Neural cell (in vitro differentiated cells): ENCODE data around the gene RUSF1. TPM values are rescaled to one million over a fixed set of nuclear protein-coding genes. Genes with fewer than 3 reads are reported as not detected.

Source experiments
- H2AFZ ChIP-seq: fragments of 200-600, 300-800 bp; sonication (generic), shearing (Covaris generic); 2 replicates; pipeline ENCODE4 v1.6.0; 2014; ENCODE audit warnings: low read depth, mild to moderate bottlenecking, antibody characterized with exemption, low read length, moderate library complexity
- H3F3A ChIP-seq: fragments of 200-600 bp; shearing (Covaris generic); 2 replicates; pipeline ENCODE4 v1.6.1; 2016; ENCODE audit warnings: mild to moderate bottlenecking, moderate library complexity, mixed read lengths, antibody characterized with exemption, low read length; ENCODE audit not compliant: insufficient read depth, poor library complexity, severe bottlenecking
- H3K27ac ChIP-seq: fragments of 200-600, 300-800 bp; sonication (generic), shearing (Covaris generic); 2 replicates; pipeline ENCODE4 v1.5.1; 2014; ENCODE audit warnings: mild to moderate bottlenecking, low read length, moderate library complexity
- H3K27me3 ChIP-seq: fragments of 300-800, 200-600 bp; sonication (generic), shearing (Covaris generic); 2 replicates; pipeline ENCODE4 v1.6.0; 2014; ENCODE audit warnings: mild to moderate bottlenecking, low read depth, low read length, moderate library complexity; ENCODE audit not compliant: insufficient read depth
- H3K36me3 ChIP-seq: fragments of 300-800, 200-600 bp; sonication (generic), shearing (Covaris generic); 2 replicates; pipeline ENCODE4 v1.5.1; 2014; ENCODE audit warnings: mild to moderate bottlenecking, antibody characterized with exemption, low read length, moderate library complexity; ENCODE audit not compliant: insufficient read depth
- H3K4me2 ChIP-seq: fragments of 300-800, 200-600 bp; sonication (generic), shearing (Covaris generic); 2 replicates; pipeline ENCODE4 v1.6.0; 2014; ENCODE audit warnings: mild to moderate bottlenecking, low read length
- H3K4me3 ChIP-seq: fragments of 300-800, 200-600 bp; sonication (generic), shearing (Covaris generic); 2 replicates; pipeline ENCODE4 v1.5.1; 2014; ENCODE audit warnings: mild to moderate bottlenecking, low read length, moderate library complexity
- H3K79me2 ChIP-seq: fragments of 200-600 bp; shearing (Covaris generic); replicated peaks from 2 replicates; pipeline ENCODE4 v1.6.0; 2014; ENCODE audit warnings: mild to moderate bottlenecking, low read length, moderate library complexity; ENCODE audit not compliant: insufficient read depth
- H3K9ac ChIP-seq: fragments of 300-800, 200-600 bp; sonication (generic), shearing (Covaris generic); 2 replicates; pipeline ENCODE4 v1.6.1; 2016; ENCODE audit warnings: mild to moderate bottlenecking, low read length, mixed read lengths
- H3K9me2 ChIP-seq: fragments of 200-600 bp; shearing (Covaris generic); 2 replicates; pipeline ENCODE4 v1.6.1; 2016; ENCODE audit warnings: mild to moderate bottlenecking, low read length, mixed read lengths; ENCODE audit not compliant: insufficient read depth
- H3K9me3 ChIP-seq: fragments of 200-600, 300-800 bp; sonication (generic), shearing (Covaris generic); 2 replicates; pipeline ENCODE4 v1.6.1; 2016; ENCODE audit warnings: mild to moderate bottlenecking, mixed run types, low read length, moderate library complexity, mixed read lengths
- H4K20me1 ChIP-seq: fragments of 200-600 bp; shearing (Covaris generic); 2 replicates; pipeline ENCODE4 v1.6.1; 2016; ENCODE audit warnings: mild to moderate bottlenecking, mixed run types; ENCODE audit not compliant: insufficient read depth
- EP300 ChIP-seq: fragments of 450-650 bp; conservative IDR thresholded peaks from 2 replicates; pipeline ENCODE4 v1.6.1; 2014; ENCODE audit warnings: antibody characterized with exemption, mild to moderate bottlenecking, moderate library complexity; ENCODE audit not compliant: poor library complexity, severe bottlenecking
- EZH2 ChIP-seq: fragments of 200-600, 300-800 bp; shearing (Covaris generic), sonication (generic); IDR thresholded peaks from 2 replicates; pipeline ENCODE4 v1.6.1; 2014; ENCODE audit warnings: antibody characterized with exemption, low read length, borderline replicate concordance, mild to moderate bottlenecking; ENCODE audit not compliant: insufficient read depth, poor library complexity, severe bottlenecking
- MXI1 ChIP-seq: fragments of 450-650 bp; conservative IDR thresholded peaks from 2 replicates; pipeline ENCODE4 v1.6.1; 2014; ENCODE audit warnings: antibody characterized with exemption, mild to moderate bottlenecking; ENCODE audit not compliant: poor library complexity, severe bottlenecking
- POLR2AphosphoS5 ChIP-seq: IDR thresholded peaks from 2 replicates; pipeline ENCODE4 v1.6.1; 2012
- RAD21 ChIP-seq: fragments of 450-650 bp; conservative IDR thresholded peaks from 2 replicates; pipeline ENCODE4 v1.6.1; 2014; ENCODE audit warnings: antibody characterized with exemption, mild to moderate bottlenecking, moderate library complexity
- SMC3 ChIP-seq: fragments of 450-650 bp; conservative IDR thresholded peaks from 2 replicates; pipeline ENCODE4 v1.6.1; 2014; ENCODE audit warnings: antibody characterized with exemption, mild to moderate bottlenecking, moderate library complexity; ENCODE audit not compliant: poor library complexity
- TAF1 ChIP-seq: IDR thresholded peaks from 2 replicates; pipeline ENCODE4 v1.6.1; 2012; ENCODE audit warnings: low read depth
- polyA plus RNA-seq: library from polyadenylated mRNA; depleted of rRNA; stranded (reverse); fragments of >200 nt; gene quantifications from 2 replicates; pipeline ENCODE4 v1.2.3, GENCODE V29; 2014
- TF ChIP-seq, protein P1 (sequence below): IDR thresholded peaks from 2 replicates; pipeline ENCODE4 v1.6.1; 2012; ENCODE audit warnings: borderline replicate concordance
- TF ChIP-seq, protein P2 (sequence below): fragments of 450-650 bp; IDR thresholded peaks from 2 replicates; pipeline ENCODE4 v1.5.1; 2014; ENCODE audit warnings: antibody characterized with exemption, mild to moderate bottlenecking, moderate library complexity; ENCODE audit not compliant: poor library complexity, severe bottlenecking

RUSF1 gene
- polyA plus RNA-seq, 1 donor from 2014 or later = 108 TPM

DNA sequence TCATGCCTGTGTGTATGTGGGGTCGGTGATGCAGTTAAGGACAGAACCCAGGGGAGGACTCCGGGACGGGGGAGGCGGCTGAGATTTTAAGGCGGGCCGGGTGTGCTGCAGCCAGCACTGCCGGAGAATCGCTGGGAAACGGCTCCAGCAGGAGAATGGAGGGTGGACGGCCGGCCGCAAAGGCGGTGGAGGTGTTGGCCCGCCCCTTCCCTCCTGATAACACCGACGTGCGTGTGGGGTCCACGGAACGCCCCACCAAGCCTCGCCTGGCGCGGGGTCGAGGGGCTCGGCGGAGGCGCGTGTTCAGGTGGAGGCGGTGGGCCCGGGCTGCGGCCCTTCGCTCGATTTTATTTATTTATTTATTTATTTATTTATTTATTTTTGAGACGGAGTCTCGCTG lies 66.2 kb downstream of the RUSF1 start:
- no peak overlapping the region for H2AFZ ChIP-seq
- H3K4me2 ChIP-seq = no peak overlapping the region

DNA sequence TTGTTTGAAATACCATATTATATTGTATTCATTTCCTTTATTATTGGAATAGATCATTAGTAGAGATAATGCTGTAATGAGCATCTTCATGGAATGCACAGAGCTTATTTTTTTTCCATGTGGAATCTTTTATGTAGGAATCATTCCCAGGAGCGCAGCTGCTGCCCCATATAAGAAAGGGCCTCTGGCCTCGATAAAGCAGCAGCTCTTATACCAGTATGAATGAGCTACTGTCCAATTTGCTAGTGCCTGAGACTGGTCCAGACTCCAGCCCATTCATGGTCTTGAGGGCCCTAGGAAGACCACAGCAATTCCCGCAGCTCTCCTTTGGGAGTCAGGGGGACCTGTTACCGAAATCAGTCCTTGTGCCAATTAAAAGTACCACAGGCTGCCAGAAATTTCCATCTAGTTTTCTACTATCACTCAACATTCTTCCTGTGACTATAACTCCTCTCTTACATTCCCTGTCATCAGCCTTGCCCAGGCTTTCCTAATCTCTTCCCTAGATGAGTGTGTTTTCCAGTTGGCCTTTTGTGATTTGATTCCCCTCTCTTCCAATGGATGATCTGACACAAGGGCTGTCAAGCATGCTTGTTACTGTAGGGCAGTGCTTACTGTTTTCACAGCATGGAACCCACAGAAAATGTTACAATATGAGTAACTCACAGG lies 67.5 kb downstream of the RUSF1 start:
- H3K27me3 ChIP-seq = no peaks in the 10 kb centered on the region
- H3K27ac ChIP-seq = no peak overlapping the region
- H3F3A ChIP-seq = no peaks in the 10 kb centered on the region
- TF ChIP-seq RAD21 (no peak), POLR2AphosphoS5 (no peak), TAF1 (no peak), SMC3 (no peak), EP300 (no peak)
- TF ChIP-seq, protein P1, sequence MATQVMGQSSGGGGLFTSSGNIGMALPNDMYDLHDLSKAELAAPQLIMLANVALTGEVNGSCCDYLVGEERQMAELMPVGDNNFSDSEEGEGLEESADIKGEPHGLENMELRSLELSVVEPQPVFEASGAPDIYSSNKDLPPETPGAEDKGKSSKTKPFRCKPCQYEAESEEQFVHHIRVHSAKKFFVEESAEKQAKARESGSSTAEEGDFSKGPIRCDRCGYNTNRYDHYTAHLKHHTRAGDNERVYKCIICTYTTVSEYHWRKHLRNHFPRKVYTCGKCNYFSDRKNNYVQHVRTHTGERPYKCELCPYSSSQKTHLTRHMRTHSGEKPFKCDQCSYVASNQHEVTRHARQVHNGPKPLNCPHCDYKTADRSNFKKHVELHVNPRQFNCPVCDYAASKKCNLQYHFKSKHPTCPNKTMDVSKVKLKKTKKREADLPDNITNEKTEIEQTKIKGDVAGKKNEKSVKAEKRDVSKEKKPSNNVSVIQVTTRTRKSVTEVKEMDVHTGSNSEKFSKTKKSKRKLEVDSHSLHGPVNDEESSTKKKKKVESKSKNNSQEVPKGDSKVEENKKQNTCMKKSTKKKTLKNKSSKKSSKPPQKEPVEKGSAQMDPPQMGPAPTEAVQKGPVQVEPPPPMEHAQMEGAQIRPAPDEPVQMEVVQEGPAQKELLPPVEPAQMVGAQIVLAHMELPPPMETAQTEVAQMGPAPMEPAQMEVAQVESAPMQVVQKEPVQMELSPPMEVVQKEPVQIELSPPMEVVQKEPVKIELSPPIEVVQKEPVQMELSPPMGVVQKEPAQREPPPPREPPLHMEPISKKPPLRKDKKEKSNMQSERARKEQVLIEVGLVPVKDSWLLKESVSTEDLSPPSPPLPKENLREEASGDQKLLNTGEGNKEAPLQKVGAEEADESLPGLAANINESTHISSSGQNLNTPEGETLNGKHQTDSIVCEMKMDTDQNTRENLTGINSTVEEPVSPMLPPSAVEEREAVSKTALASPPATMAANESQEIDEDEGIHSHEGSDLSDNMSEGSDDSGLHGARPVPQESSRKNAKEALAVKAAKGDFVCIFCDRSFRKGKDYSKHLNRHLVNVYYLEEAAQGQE = no peak
- no peaks in the 10 kb centered on the region for H3K36me3 ChIP-seq
- no peaks in the 10 kb centered on the region for H3K9me2 ChIP-seq
- no peaks in the 10 kb centered on the region for H3K79me2 ChIP-seq
- no peak overlapping the region for H3K4me3 ChIP-seq
- H3K9ac ChIP-seq = no peak overlapping the region
- no peaks in the 10 kb centered on the region for H4K20me1 ChIP-seq
- no peak overlapping the region for H2AFZ ChIP-seq
- H3K9me3 ChIP-seq = no peaks in the 10 kb centered on the region
- no peak overlapping the region for H3K4me2 ChIP-seq

More for the DNA sequence above, 66.2 kb downstream of the RUSF1 start:
- no peak for TF ChIP-seq EZH2
- TF ChIP-seq EP300 = no peak
- no peak for TF ChIP-seq TAF1
- TF ChIP-seq RAD21 = no peak
- TF ChIP-seq MXI1 = no peak
- TF ChIP-seq SMC3 = no peak
- TF ChIP-seq, protein P2, sequence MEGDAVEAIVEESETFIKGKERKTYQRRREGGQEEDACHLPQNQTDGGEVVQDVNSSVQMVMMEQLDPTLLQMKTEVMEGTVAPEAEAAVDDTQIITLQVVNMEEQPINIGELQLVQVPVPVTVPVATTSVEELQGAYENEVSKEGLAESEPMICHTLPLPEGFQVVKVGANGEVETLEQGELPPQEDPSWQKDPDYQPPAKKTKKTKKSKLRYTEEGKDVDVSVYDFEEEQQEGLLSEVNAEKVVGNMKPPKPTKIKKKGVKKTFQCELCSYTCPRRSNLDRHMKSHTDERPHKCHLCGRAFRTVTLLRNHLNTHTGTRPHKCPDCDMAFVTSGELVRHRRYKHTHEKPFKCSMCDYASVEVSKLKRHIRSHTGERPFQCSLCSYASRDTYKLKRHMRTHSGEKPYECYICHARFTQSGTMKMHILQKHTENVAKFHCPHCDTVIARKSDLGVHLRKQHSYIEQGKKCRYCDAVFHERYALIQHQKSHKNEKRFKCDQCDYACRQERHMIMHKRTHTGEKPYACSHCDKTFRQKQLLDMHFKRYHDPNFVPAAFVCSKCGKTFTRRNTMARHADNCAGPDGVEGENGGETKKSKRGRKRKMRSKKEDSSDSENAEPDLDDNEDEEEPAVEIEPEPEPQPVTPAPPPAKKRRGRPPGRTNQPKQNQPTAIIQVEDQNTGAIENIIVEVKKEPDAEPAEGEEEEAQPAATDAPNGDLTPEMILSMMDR = no peak
- no peak for TF ChIP-seq POLR2AphosphoS5
- TF ChIP-seq, protein P1 = no peak
- Histone ChIP-seq H3K27ac (no peak overlapping the region), H3K27me3 (no peaks in the 10 kb centered on the region), H3K79me2 (no peaks in the 10 kb centered on the region), H3K9me3 (no peaks in the 10 kb centered on the region), H4K20me1 (no peaks in the 10 kb centered on the region), H3K9ac (no peak overlapping the region), H3K9me2 (no peaks in the 10 kb centered on the region), H3F3A (no peaks in the 10 kb centered on the region), H3K4me3 (peak overlapping the region; percentile 92), H3K36me3 (no peaks in the 10 kb centered on the region)
